HG02571 (cell line): Measurements from ENCODE around the gene YDJC.
"Not testable (repeated sequence)": the region's sequence is repeated elsewhere in the genome, so short reads cannot be mapped to it uniquely, and the experiment has no call there.

ENCODE experiments used
- ATAC-seq: cut with Tn5 transposase; IDR thresholded peaks from one replicate; pipeline ENCODE4 v1.9.1; 2021; ENCODE audit warnings: mild to moderate bottlenecking, moderate library complexity; ENCODE audit not compliant: unreplicated experiment

The YDJC gene

GRCh38 chr22:21611210-21611977 lies 18.4 kb downstream of the YDJC start:
- no peak for ATAC-seq

- ATAC-seq: not testable (repeated sequence)
Observed at GRCh38 chr22:21609556-21610157, 20.2 kb downstream of the YDJC start.

- no peak for ATAC-seq
Observed at GRCh38 chr22:21606775-21607174, 23.0 kb downstream of the YDJC start.

DNA sequence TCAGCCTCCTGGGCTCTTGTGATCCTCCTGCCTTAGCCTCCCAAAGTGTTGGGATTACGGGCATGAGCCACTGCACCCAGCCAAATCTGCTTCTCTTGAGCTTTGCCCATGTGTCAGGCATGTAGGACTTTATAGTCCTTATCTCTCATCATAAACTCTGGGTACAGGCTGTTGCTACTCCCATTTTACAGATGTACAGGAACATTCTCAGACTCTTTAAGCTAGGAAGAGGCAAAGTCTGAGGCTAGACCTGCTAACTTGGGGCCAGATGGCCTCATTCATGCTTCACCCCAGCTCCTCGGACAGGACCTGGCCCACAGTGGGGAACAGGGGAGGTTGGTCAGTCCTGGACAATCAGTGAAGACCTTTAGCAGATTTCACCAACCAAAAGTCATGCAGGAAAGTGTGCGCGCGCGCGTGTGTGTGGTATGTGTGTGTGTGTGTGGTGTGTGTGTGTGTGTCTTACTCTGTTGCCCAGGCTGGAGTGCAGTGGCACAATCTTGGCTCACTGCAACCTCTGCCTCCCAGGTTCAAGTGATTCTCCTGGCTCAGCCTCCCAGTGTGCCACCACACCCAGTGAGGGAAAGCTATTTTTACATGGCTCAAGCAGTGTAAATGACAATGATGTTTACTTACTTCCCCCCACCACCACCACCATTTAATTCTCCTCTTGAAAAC lies 23.8 kb downstream of the YDJC start:
- ATAC-seq: no peak

DNA sequence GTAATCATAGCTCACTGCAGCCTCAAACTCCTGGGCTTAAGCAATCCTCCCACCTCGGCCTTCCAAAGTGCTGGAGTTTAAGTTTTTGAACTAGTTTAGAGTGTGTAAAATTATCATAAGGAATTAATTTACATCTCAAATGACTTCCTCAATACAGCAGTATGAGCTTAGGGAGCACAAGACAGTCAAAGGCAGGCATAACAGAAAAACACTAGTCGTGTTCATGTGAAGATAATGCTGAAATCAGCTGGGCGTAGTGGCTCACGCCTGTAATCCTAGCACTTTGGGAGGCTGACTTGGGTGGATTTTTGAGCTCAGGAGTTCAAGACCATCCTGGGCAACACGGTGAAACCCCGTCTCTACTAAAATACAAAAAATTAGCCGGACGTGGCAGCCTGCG lies 25.8 kb downstream of the YDJC start:
- ATAC-seq: no peak

DNA sequence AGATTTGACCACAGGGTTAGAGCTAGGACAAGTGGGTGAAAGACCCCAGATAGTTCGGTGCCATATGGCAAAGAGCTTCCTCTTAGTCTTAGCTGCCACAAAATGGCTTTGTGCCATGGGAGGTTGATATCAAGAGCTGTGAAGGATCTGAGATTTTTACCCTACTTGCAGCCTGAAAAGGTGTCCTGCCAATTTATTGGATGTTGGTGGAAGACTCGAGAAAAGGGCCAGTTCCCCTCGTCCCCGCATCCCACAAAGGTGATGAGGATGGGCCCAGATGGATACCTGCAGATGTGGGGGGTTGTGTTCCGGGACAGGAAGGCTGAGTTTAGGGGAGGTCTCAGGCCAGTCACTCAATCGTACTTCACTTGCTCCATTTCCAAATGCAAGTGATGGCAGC lies 27.2 kb downstream of the YDJC start:
- ATAC-seq: no peak

- ATAC-seq: no peak
Observed at GRCh38 chr22:21599053-21599893, 30.5 kb downstream of the YDJC start.

DNA sequence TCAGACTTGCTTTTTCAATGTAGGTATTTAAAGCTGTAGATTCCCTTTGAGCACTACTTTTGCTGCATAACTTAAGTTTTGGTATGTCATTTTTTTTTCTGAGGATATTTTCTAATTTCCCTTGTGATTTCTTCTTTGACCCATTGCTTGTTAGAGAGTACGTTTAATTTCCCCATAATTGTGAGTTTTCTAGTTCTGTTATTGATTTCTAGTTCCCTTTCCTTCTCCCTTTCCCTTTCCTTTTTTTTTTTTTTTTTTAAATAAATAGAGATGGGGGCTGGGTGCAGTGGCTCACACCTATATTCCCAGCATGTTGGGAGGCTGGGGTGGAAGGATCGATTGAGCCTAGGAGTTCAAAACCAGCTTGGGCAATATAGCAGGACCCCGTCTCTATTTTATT lies 31.5 kb downstream of the YDJC start:
- no peak for ATAC-seq

GRCh38 chr22:21596356-21597135 lies 33.3 kb downstream of the YDJC start:
- ATAC-seq: not testable (repeated sequence)

- no peak for ATAC-seq
Observed at GRCh38 chr22:21594865-21595452, 34.9 kb downstream of the YDJC start.

DNA sequence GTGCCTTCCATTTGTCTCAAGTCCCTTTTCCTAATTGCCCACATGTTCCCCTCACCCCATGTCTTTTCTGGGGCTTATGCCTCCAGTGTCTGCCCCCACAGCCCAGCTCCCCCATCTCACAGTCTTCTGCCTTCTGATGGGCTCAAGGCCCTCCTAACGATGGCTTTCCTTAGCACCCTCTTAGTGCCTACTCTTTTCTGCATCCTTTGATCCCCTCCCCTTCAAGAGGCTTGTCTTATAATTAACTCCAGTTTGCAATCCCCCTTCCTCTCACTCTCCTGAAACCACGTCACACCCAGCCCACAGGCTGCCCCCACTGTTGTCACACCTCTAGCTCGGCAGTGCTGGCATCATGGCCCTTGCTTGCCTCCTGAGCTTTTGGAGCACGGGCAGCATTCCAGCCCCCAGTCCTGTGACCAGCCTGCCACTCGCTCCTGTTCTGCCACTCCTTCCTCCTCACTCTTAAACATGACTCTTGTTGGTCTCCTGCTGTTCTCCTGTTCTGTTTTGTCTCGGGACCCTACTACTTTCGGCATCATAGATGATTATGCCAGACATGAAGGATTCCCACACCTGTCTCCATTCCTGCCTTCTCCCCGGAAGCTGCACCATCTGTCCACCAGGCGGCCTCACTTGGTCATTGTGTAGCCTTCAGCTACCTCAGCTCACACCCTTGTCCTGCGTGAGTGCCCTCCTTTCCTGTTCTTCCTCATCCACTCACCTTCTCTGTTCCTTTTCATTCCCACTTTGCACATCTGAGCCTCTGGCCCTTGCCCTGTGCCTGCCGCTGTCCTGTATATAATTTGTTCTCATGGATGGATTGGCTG lies 36.2 kb downstream of the YDJC start:
- no peak for ATAC-seq

DNA sequence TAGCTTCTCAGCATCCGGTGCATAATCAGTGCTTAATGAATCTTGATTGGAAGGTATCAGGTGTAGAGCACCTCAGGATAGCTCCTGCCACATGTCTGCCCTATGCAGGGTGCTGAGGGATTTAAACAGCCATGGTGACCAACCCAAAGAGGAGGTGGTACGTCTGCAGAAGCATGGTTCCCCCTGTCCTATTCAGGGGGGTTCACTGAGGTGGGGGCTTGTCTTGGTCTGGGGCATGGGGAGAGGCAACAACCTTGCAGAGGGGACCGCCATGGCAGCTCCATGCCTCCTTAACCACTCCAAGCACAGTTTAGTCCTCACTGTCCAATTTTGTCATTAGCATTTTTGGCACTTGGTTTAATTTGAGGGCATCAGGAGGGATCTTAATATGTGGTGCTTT lies 37.4 kb downstream of the YDJC start:
- ATAC-seq: no peak

GRCh38 chr22:21591695-21592094 lies 38.1 kb downstream of the YDJC start:
- no peak for ATAC-seq

GRCh38 chr22:21590809-21591641 lies 38.8 kb downstream of the YDJC start:
- ATAC-seq: no peak

GRCh38 chr22:21589396-21589795 lies 40.4 kb downstream of the YDJC start:
- no peak for ATAC-seq

DNA sequence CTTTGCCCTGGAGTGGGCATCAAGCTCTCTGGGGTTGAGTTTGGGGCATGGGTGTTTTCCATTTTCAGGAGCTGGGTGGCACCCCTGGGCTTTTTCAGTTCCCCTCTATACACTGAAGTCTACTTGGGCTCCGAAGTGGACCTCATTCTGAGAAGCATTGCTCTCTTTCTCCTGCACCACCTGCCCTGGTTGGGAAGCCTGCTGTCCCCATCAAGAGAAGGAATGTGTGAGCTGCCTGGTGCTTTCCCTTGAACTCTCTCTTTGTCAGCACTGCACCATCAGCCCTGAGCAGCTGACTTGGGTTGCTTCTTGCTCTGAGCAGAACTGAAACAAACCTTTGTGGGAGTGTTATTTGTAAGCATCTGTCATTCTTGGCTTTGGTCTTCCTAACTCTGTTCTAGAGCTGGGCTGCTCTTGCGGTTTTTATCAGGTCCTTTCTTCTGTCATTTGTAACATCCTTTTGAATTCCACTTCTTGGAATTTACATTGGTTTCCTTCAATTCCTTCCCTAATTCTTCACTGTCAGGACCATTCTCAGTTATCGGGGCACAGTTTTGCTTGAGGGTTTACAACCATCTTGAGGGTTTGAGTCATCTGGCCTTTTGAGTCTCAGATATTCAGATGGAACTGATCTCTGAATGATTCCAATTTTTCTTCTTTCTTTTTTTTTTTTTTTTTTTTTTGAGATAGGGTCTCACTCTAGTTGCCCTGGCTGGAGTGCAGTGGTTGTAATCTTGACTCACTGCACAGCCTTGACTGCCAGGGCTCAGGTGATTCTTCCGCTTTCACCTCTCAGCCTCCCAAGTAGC lies 41.8 kb downstream of the YDJC start:
- peak; percentile 85 for ATAC-seq

DNA sequence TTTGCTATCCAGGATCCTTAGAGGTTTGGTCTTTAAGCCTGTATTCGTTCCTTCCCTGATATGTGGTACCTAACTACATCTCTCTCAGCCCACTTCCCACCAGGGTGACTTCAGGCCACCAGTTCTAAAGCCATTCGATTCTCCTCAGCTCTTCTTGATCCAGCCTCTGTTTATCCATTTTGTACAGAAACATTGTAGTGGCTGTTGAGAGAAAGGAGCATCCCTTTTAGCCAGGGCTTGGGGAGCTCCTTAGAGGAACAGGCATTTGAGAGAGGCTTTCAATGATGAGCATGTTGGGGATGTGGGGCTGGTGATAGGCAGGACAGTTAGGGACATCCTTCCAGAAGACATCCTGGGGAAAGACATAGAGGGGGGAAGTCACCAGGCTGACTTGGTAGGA lies 44.4 kb downstream of the YDJC start:
- no peak for ATAC-seq
